ENCODE data around the gene CCND2.

The CCND2 gene

GRCh38 chr12:4308334-4308950 lies 34.9 kb downstream of the CCND2 start:
- no peak for TF ChIP-seq CTCF (IDR thresholded peaks at IDR 0.05; ENCODE audit: control insufficient read depth, insufficient read depth, low read depth, low read length, missing control alignments)
- no peak overlapping the region for H3K4me3 ChIP-seq (ENCODE audit: control insufficient read depth, low read depth, low read length)
- DNase-seq (ENCODE audit: low read depth): no peak

- no peak for DNase-seq (ENCODE audit: low read depth)
- H3K4me3 ChIP-seq (ENCODE audit: control insufficient read depth, low read depth, low read length): no peak overlapping the region
- no peak for TF ChIP-seq CTCF (IDR thresholded peaks at IDR 0.05; ENCODE audit: control insufficient read depth, insufficient read depth, low read depth, low read length, missing control alignments)
Observed at GRCh38 chr12:4311776-4312175, 38.2 kb downstream of the CCND2 start.

GRCh38 chr12:4312251-4312650 lies 38.7 kb downstream of the CCND2 start:
- DNase-seq (ENCODE audit: low read depth): no peak
- no peak for TF ChIP-seq CTCF (IDR thresholded peaks at IDR 0.05; ENCODE audit: control insufficient read depth, insufficient read depth, low read depth, low read length, missing control alignments)
- no peak overlapping the region for H3K4me3 ChIP-seq (ENCODE audit: control insufficient read depth, low read depth, low read length)

- no peak for DNase-seq (ENCODE audit: low read depth)
- H3K4me3 ChIP-seq (ENCODE audit: control insufficient read depth, low read depth, low read length): peak overlapping the region; percentile 49
- TF ChIP-seq CTCF (IDR thresholded peaks at IDR 0.05; ENCODE audit: control insufficient read depth, insufficient read depth, low read depth, low read length, missing control alignments): no peak
Observed at GRCh38 chr12:4320497-4320852, 46.9 kb downstream of the CCND2 start.

GRCh38 chr12:4320853-4321701 lies 47.5 kb downstream of the CCND2 start, which contains the start of gene TIGAR:
TSS of gene TIGAR (plus strand) at chr12:4321213. CDS start at chr12:4321272, 59 bp downstream.
- DNase-seq (ENCODE audit: low read depth): peak; percentile 48
- H3K4me3 ChIP-seq (ENCODE audit: control insufficient read depth, low read depth, low read length): peak within 1 kb of the TSS; percentile 72
- no peak for TF ChIP-seq CTCF (IDR thresholded peaks at IDR 0.05; ENCODE audit: control insufficient read depth, insufficient read depth, low read depth, low read length, missing control alignments)

GRCh38 chr12:4322726-4323125 lies 49.2 kb downstream of the CCND2 start:
- no peak overlapping the region for H3K4me3 ChIP-seq (ENCODE audit: control insufficient read depth, low read depth, low read length)
- TF ChIP-seq CTCF (IDR thresholded peaks at IDR 0.05; ENCODE audit: control insufficient read depth, insufficient read depth, low read depth, low read length, missing control alignments): no peak
- DNase-seq (ENCODE audit: low read depth): no peak
